Ishikawa (cell line): ENCODE data around the gene SLC43A3.

ENCODE experiments used
- CREB1 ChIP-seq: IDR thresholded peaks from 2 replicates; pipeline ENCODE4 v1.6.1; 2012; ENCODE audit warnings: low read depth
- MAX ChIP-seq: IDR thresholded peaks from 2 replicates; pipeline ENCODE4 v1.6.1; 2012
- RAD21 ChIP-seq: IDR thresholded peaks from 2 replicates; pipeline ENCODE4 v1.6.1; 2012; ENCODE audit warnings: low read depth
- REST ChIP-seq: IDR thresholded peaks from 2 replicates; pipeline ENCODE4 v1.6.1; 2012; ENCODE audit warnings: low read depth, mild to moderate bottlenecking
- TCF12 ChIP-seq: IDR thresholded peaks from 2 replicates; pipeline ENCODE4 v1.6.1; 2012; ENCODE audit warnings: low read depth

GRCh38 chr11:57463671-57464538 lies 37.0 kb upstream of the SLC43A3 start:
- TF ChIP-seq RAD21 (no peak), CREB1 (no peak), REST (no peak), TCF12 (no peak), MAX (no peak)
